Measurements from ENCODE around the gene USH2A.

USH2A gene

GRCh38 chr1:216210081-216210480 lies 213.2 kb downstream of the USH2A start:
- no peak overlapping the region for H3K4me3 ChIP-seq (ENCODE audit: low read depth, low read length)

GRCh38 chr1:216209125-216209524 lies 214.1 kb downstream of the USH2A start:
- H3K4me3 ChIP-seq (ENCODE audit: low read depth, low read length) = no peak overlapping the region

- no peak overlapping the region for H3K4me3 ChIP-seq (ENCODE audit: low read depth, low read length)
These were observed 216.1 kb downstream of the USH2A start for GRCh38 chr1:216207154-216207553.

- H3K4me3 ChIP-seq (ENCODE audit: low read depth, low read length) = no peak overlapping the region
These were observed 218.1 kb downstream of the USH2A start for GRCh38 chr1:216205176-216205575.

GRCh38 chr1:216201946-216202345 lies 221.3 kb downstream of the USH2A start:
- no peak overlapping the region for H3K4me3 ChIP-seq (ENCODE audit: low read depth, low read length)

GRCh38 chr1:216200941-216201340 lies 222.3 kb downstream of the USH2A start:
- no peak overlapping the region for H3K4me3 ChIP-seq (ENCODE audit: low read depth, low read length)

GRCh38 chr1:216194721-216195120 lies 228.5 kb downstream of the USH2A start:
- H3K4me3 ChIP-seq (ENCODE audit: low read depth, low read length) = no peak overlapping the region

GRCh38 chr1:216193839-216194443 lies 229.3 kb downstream of the USH2A start:
- no peak overlapping the region for H3K4me3 ChIP-seq (ENCODE audit: low read depth, low read length)

- H3K4me3 ChIP-seq (ENCODE audit: low read depth, low read length) = no peak overlapping the region
These were observed 232.8 kb downstream of the USH2A start for GRCh38 chr1:216190438-216190837.

- no peak overlapping the region for H3K4me3 ChIP-seq (ENCODE audit: low read depth, low read length)
These were observed 236.4 kb downstream of the USH2A start for GRCh38 chr1:216186816-216187215.

GRCh38 chr1:216186141-216186540 lies 237.1 kb downstream of the USH2A start:
- H3K4me3 ChIP-seq (ENCODE audit: low read depth, low read length) = no peak overlapping the region

- no peak overlapping the region for H3K4me3 ChIP-seq (ENCODE audit: low read depth, low read length)
These were observed 239.0 kb downstream of the USH2A start for GRCh38 chr1:216184126-216184680.

- no peak overlapping the region for H3K4me3 ChIP-seq (ENCODE audit: low read depth, low read length)
These were observed 239.8 kb downstream of the USH2A start for GRCh38 chr1:216183454-216183853.

GRCh38 chr1:216183007-216183406 lies 240.2 kb downstream of the USH2A start:
- no peak overlapping the region for H3K4me3 ChIP-seq (ENCODE audit: low read depth, low read length)

- no peak overlapping the region for H3K4me3 ChIP-seq (ENCODE audit: low read depth, low read length)
These were observed 241.7 kb downstream of the USH2A start for GRCh38 chr1:216181590-216181989.

GRCh38 chr1:216178281-216178680 lies 245.0 kb downstream of the USH2A start:
- H3K4me3 ChIP-seq (ENCODE audit: low read depth, low read length) = no peak overlapping the region

GRCh38 chr1:216176970-216177369 lies 246.3 kb downstream of the USH2A start:
- no peak overlapping the region for H3K4me3 ChIP-seq (ENCODE audit: low read depth, low read length)

- H3K4me3 ChIP-seq (ENCODE audit: low read depth, low read length) = no peak overlapping the region
These were observed 247.5 kb downstream of the USH2A start for GRCh38 chr1:216175714-216176113.

- H3K4me3 ChIP-seq (ENCODE audit: low read depth, low read length) = no peak overlapping the region
These were observed 249.8 kb downstream of the USH2A start for GRCh38 chr1:216173376-216173995.

- no peak overlapping the region for H3K4me3 ChIP-seq (ENCODE audit: low read depth, low read length)
These were observed 253.9 kb downstream of the USH2A start for GRCh38 chr1:216169351-216169750.

- no peak overlapping the region for H3K4me3 ChIP-seq (ENCODE audit: low read depth, low read length)
These were observed 254.7 kb downstream of the USH2A start for GRCh38 chr1:216168546-216168945.

- H3K4me3 ChIP-seq (ENCODE audit: low read depth, low read length) = no peak overlapping the region
These were observed 269.2 kb downstream of the USH2A start for GRCh38 chr1:216154063-216154462.

- H3K4me3 ChIP-seq (ENCODE audit: low read depth, low read length) = no peak overlapping the region
These were observed 270.1 kb downstream of the USH2A start for GRCh38 chr1:216153130-216153529.

Data from iPS-11a (cell line).